Epithelial cell of proximal tubule (primary cell): ENCODE measurements around the gene ZNHIT2. TPM values are rescaled to one million over a fixed set of nuclear protein-coding genes. Genes with fewer than 3 reads are reported as not detected.

Experiments used
- DNase-seq: peaks from one replicate; pipeline ENCODE4 v3.0.0-alpha.2; 2011; ENCODE audit warnings: low read depth
- H3K4me3 ChIP-seq: 2 replicates; pipeline ENCODE4 v1.5.1; 2011; ENCODE audit warnings: low read depth, mild to moderate bottlenecking, low read length
- CTCF ChIP-seq: conservative IDR thresholded peaks from 2 replicates; pipeline ENCODE4 v1.5.1; 2012; ENCODE audit warnings: low read depth, mild to moderate bottlenecking, low read length
- total RNA-seq: library from RNA; depleted of rRNA; stranded (reverse); fragments of >200 nt; gene quantifications from 2 replicates; pipeline ENCODE4 v1.2.3, GENCODE V29; 2015

Gene ZNHIT2
- total RNA-seq, 1 donor from 2014 or later: 37.1 TPM

DNA sequence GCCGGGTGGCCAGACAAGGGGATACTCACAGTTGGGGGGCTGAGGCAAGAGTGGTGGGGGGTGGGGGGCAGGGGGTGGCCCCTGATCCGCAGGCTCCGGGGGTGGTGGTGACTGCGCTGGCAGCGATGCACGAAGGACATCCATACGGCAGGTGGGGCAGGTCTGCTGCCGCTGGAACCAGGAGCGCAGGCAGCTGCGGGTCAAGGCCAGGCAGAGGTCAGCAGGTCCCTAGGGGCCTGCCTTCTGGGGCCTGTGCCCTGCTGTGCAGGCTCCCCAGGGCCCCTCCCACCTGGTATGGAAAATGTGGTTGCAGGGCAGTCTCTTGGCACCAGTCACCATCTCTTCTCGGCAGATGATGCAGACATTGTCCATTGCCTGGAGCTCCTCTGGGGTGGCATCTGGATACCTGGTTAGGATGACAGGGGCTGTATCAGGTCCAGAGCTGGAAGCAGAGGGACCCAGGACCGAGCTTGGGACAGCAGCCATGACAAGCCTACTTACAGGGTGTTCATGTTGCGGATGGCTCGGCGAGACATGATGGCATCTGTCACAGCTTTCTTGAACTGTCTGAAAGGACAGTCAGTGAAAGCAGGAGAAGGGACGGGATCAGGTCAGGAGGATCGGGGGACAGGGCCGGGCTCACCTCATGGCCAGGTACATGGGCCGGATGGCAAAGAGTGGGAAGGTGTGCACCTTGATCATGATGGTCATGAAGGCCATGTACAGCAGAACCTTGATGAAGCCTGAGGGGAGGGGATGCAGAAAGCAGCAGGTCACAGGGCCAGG, 13.3 kb upstream of the ZNHIT2 start:
- DNase-seq: no peak
- no peak for TF ChIP-seq CTCF
- H3K4me3 ChIP-seq: no peak overlapping the region

DNA sequence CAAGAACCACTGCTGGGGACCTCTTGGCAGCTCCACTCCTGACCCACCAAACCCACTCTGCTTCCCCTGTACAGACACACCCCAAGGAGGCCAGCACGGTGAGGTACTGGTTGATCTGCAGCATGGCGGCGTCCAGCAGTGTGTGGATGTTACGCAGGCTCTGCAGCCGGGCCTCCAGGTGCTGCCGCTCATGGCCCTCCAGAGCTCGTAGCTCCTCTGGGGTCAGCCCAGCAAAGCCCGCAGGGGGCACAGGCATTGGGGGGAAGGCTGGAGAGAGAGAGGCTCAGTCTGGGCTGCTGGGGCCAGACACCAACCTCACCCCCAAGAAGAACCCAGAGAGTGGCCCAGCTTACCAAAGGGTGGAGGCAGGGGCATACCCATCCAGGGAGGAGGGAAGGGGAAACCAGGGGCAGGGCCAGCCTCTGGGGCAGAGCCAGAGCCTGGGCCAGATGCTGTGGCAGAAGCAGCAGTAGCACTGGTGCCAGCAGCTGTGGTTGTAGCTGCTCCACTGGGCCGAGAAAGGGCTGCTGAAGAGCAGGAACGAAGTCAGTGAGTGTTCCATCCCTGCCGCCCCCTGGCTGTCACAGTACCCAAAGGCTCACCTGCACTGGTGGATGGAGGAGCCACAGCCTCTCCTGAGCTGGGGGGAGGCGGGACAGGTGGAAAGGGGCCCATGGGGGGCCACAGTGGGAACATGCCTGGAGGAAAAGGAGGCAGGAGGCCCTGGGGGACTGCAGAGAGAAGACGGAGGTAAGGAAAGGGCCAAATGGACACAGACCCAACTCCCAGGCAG, 12.3 kb upstream of the ZNHIT2 start:
- TF ChIP-seq CTCF: no peak
- DNase-seq: no peak
- no peak overlapping the region for H3K4me3 ChIP-seq

DNA sequence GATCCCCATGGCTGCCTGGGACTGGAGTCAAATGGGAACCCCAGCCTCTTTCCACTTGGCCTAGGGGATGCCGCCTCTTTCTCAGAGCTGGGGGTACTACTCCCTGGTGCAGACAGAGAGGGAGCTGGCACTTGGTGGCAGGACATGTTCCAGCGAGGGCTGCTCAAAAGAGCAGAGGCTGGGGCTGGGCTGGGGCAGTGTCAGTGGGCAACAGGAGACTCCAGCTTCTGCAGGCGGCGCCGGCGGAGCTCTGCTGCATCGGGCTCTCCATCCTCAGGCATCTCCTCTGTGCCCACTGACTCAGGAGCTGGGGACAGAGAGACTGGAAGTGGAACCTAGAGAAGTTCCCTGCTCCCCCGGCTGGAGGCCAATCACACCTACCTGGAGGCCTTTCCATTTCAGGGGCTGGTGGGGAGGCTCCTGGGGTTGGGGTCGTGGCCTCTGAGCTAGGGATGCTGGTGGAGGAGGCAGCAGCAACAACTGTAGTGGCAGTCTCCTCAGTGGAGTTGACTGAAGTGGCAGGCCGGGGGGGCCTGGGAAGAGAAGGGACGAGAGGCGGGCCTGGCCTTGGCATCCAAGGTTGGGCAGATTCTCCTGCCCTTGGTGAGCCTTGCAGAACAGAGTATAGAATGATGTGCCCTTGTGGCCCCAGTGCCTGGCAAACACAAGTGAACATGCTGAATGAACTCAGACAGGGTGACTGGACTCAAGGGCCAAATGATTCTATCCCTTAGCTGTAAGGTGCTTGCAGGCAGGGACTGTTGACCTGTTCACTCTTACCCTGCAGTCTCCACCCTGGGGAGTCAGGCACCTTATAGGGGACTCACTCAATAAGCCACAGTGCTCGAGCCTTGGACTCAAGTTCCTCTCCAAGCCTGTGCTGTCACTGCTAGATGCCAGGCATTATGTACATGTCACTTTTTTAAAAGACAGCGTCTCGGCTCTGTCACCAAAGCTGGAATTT, 11.0 kb upstream of the ZNHIT2 start:
- TF ChIP-seq CTCF: no peak
- no peak overlapping the region for H3K4me3 ChIP-seq
- no peak for DNase-seq

DNA sequence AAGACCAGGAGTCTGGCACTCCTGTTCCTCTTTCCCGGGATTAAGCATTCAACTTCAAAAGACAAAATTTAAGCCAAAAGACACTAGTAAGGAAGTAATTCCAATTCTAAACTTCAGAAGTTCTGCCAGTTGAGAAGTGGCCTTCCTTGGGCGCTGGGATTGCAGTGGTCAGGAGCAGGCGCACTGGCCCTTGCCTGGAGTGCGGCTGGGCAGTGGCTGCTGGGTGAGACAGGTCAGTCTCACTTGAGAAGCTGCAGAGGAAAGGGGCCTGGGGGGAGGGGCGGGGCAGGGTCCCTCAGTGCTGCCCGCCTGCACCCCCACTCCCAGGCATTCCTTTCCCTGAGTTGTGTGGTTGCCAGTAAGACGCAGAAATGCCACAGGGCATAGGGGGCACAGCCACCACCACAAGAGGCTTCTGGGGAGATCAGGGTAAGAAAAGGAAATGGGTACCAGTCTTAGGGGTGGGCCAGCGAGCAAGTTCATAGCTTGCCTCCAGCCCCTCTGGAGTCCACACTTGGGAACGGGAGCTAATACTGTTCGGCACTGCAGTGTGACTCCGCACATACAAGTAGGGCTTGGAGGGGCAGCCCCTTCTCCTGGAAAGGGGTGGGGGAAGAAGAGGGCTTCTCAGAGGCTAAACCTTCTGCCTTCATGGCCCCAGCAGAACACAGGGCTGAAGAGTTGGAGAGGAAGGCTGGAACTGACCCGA, 10.1 kb upstream of the ZNHIT2 start:
- DNase-seq: no peak
- H3K4me3 ChIP-seq: no peak overlapping the region
- TF ChIP-seq CTCF: no peak

DNA sequence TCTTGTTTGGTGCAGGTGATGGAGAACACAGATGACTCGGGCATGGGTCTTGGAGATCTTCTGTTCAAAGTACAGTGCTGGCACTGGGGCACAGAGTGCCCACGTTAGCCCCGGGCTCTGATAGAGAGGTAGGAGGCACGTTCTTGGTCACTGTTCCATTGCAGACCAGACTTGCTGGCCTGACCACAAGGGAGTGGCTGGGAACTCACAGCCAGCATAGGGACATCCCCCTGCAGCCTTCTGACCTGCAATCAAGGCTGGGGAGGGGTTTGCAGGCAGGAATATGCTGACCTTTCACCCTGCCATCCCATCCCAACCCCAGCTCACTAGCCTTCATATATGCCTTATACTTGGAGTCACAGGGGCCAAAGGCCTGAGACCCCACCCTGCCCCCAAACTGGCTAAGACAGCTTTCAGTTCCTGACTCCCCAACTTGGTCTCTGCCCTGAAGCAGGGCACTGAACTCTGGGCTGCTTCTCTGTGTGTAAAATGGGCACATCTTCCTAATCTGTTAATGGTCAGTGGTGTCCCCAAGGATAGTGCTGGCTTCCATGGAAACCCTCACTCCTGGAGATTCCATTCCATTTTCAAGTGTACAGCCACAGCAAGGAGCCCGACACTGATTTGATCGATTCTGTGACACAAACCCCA, 9.2 kb upstream of the ZNHIT2 start:
- DNase-seq: no peak
- H3K4me3 ChIP-seq: no peak overlapping the region
- no peak for TF ChIP-seq CTCF
